Heart right ventricle (tissue), 16 donors: ENCODE data around the gene CGB8. TPM values are rescaled to one million over a fixed set of nuclear protein-coding genes. Genes with fewer than 3 reads are reported as not detected.
A peak's percentile ranks its signal among the peaks of the same experiment; 100 is the strongest.

Source experiments
- ATAC-seq, 8 donors: fragments of 200-7000 bp; cut with Tn5 transposase; one replicate each; pipeline ENCODE4 v1.9.1; 2020; ENCODE audit warnings: mild to moderate bottlenecking in 8 of 8, moderate library complexity in 8 of 8, moderate number of reproducible peaks in 1 of 8
- DNase-seq, 2 donors: peaks; one replicate each; pipeline ENCODE4 v3.0.0-alpha.2; 2020
- H3K27ac ChIP-seq, 10 donors: fragments of 200-600 bp; sonication (generic) in 2 of 10; one replicate each; pipeline versions ENCODE4 v1.5.0 to v1.8.0; 2020 to 2022; ENCODE audit warnings: mild to moderate bottlenecking in 3 of 10
- H3K27me3 ChIP-seq, 7 donors: fragments of 200-600 bp; one replicate each; pipeline ENCODE4 v1.8.0; 2021 to 2022; ENCODE audit warnings: mild to moderate bottlenecking in 2 of 7
- H3K36me3 ChIP-seq, 9 donors: fragments of 200-600 bp; sonication (generic) in 1 of 9; one replicate each; pipeline versions ENCODE4 v1.5.0 to v1.8.0; 2020 to 2022; ENCODE audit warnings: mild to moderate bottlenecking in 2 of 9
- H3K4me1 ChIP-seq, 9 donors: fragments of 200-600 bp; sonication (generic) in 1 of 9; one replicate each; pipeline versions ENCODE4 v1.5.0 to v1.8.0; 2020 to 2022; ENCODE audit warnings: mild to moderate bottlenecking in 4 of 9
- H3K4me3 ChIP-seq, 10 donors: fragments of 200-600 bp; sonication (generic) in 2 of 10; one replicate each; pipeline versions ENCODE4 v1.5.0 to v1.8.0; 2020 to 2022; ENCODE audit warnings: mild to moderate bottlenecking in 7 of 10, moderate library complexity in 2 of 10
- H3K9me3 ChIP-seq, 11 donors: fragments of 200-600 bp in 10 of 11; sonication (generic) in 2 of 11; one replicate each; pipeline versions ENCODE4 v1.5.0 to v1.8.0; 2013 to 2022; ENCODE audit warnings: mild to moderate bottlenecking in 2 of 11, control low read depth in 1 of 11, moderate library complexity in 1 of 11
- WGBS, 2 donors: extraction: QIAGEN DNeasy Blood & Tissue Kit; methylation state at CpG; one replicate each; pipeline ENCODE4 v1.1.7; 2013; ENCODE audit warnings: inconsistent platforms in 1 of 2; 5-methylcytosine and 5-hydroxymethylcytosine counted together
- intact Hi-C, 10 donors: fragments of 100-400 bp; cut with DNase I; formaldehyde crosslinking; loops; one replicate each; pipeline versions ENCODE4 v1.11.1 to v1.14.2; 2022
- polyA plus RNA-seq, 2 donors: library from polyadenylated mRNA; stranded (reverse); fragments of 200-250 nt; gene quantifications; one replicate each; pipeline ENCODE4 v1.2.3, GENCODE V29; 2013
- total RNA-seq, 10 donors: library from RNA; stranded (reverse); fragmentation: NEBNext Ultra II Directional in 3 of 10; extraction: Animal tissue kit (Norgen Biotek cat#: 25700) in 3 of 10; gene quantifications; one replicate each; pipeline versions ENCODE4 v1.2.1 to v1.2.4, GENCODE V29; 2021 to 2023
- TF ChIP-seq, protein P1 (sequence below), 9 donors: fragments of 200-600 bp; sonication (generic) in 2 of 9; IDR thresholded peaks; one replicate each; pipeline versions ENCODE4 v1.5.0 to v1.8.0; 2021 to 2022; ENCODE audit warnings: antibody characterized with exemption in 9 of 9, mild to moderate bottlenecking in 5 of 9, moderate library complexity in 1 of 9
- donor health status: Arrhythmogenic right ventricular cardiomyopathy.
- donor health status: ischemic (EF 13 %, LVEDD 7.1; RV severe dilation, severe dysfunction).
- donor health status: healthy with polysubstance abuse.
- donor health status: DM: no; HTN: yes; CAD: no.
- donor health status: DM: no; HTN: no; CAD: no.
- donor health status: ischemic (EF 25% LVEDD 6.9; RV normal size, moderate dysfunction).
- donor health status: ischemic (EF 25% LVEDD 5.7; RV mildly dilated, moderate dysfunction).
- donor health status: healthy.
- donor health status: DM: yes; HTN: yes; CAD: no.
- donor health status: Ischemic cardiomyopathy.
- donor health status: ischemic (EF 35%, LVEDD 5.7; RV mildly dilated, moderate dysfunction).
- donor health status: nonischemic (EF 11% LVEDD 7.7; RV severe dilation, severe dysfunction).
- donor health status: DM: yes; HTN: yes; CAD: no.
- donor health status: PGD.
- donor health status: ischemic (EF 29% LVEDD 5.4; RV normal size, mild dysfunction).
- donor health status: nonischemic (EF 23%, LVEDD 6.1; RV moderate dilation, normal function).

The CGB8 gene
- total and polyA plus RNA-seq, 12 donors = not detected

DNA sequence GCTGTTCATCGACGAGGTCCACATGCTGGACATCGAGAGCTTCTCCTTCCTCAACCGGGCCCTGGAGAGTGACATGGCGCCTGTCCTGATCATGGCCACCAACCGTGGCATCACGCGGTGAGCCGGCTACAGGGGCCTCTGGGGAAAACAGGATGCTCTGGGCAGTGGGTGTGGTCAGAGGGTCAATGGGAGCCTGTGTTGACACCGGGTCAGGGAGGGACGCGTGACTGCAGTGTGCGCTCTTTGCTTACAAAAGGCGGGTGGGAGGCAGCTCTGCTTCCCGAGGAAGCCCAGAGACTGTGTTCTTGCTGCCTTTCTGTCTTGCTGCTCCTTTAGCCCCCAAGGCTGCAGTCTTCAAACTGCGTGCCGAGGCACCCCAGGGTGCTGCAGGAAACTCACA is 37.7 kb downstream of the CGB8 start:
- H3K9me3 ChIP-seq = no peaks in the 10 kb centered on the region
- H3K36me3 ChIP-seq = peaks cover 0 to 96% (median 35%) of the 10 kb centered on the region in 9 donors
- WGBS, 2 donors = 91 to 93% methylated on average over 17 of the region's 17 CpGs
- no peaks in the 10 kb centered on the region for H3K4me1 ChIP-seq
- DNase-seq (no peak), ATAC-seq (no peak)
- H3K4me3 ChIP-seq = no peak overlapping the region
- intact Hi-C loops = no loop called here
- H3K27me3 ChIP-seq = no peaks in the 10 kb centered on the region
- TF ChIP-seq, protein P1, sequence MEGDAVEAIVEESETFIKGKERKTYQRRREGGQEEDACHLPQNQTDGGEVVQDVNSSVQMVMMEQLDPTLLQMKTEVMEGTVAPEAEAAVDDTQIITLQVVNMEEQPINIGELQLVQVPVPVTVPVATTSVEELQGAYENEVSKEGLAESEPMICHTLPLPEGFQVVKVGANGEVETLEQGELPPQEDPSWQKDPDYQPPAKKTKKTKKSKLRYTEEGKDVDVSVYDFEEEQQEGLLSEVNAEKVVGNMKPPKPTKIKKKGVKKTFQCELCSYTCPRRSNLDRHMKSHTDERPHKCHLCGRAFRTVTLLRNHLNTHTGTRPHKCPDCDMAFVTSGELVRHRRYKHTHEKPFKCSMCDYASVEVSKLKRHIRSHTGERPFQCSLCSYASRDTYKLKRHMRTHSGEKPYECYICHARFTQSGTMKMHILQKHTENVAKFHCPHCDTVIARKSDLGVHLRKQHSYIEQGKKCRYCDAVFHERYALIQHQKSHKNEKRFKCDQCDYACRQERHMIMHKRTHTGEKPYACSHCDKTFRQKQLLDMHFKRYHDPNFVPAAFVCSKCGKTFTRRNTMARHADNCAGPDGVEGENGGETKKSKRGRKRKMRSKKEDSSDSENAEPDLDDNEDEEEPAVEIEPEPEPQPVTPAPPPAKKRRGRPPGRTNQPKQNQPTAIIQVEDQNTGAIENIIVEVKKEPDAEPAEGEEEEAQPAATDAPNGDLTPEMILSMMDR (IDR thresholded peaks at IDR 0.05) = no peak
- no peak overlapping the region for H3K27ac ChIP-seq

DNA sequence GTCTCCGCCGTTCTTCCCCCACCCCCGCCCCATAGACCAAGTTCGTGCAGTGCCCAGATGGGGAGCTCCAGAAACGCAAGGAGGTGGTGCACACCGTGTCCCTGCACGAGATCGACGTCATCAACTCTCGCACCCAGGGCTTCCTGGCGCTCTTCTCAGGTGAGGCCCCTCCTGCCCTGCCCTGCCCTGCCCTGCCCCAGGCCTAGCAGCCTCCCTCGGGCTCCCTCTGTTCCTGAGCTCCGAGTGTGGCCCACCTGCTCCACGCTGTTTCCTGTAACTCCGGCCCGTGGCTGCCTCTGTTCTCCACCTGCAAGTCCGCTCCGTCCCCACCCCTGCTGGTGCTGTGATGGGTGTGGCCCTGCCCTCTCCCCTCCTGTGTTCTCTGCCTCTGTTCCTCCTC is 38.5 kb downstream of the CGB8 start:
- Histone ChIP-seq H3K4me1 (no peaks in the 10 kb centered on the region), H3K27ac (no peak overlapping the region), H3K4me3 (no peak overlapping the region), H3K36me3 (peaks cover 0 to 96% (median 35%) of the 10 kb centered on the region in 9 donors), H3K27me3 (no peaks in the 10 kb centered on the region), H3K9me3 (no peaks in the 10 kb centered on the region)
- intact Hi-C loops = no loop called here
- ATAC-seq = no peak
- no peak for DNase-seq
- TF ChIP-seq, protein P1 (IDR thresholded peaks at IDR 0.05) = no peak
- WGBS, 2 donors = 92 to 93% methylated on average over 18 of the region's 18 CpGs

DNA sequence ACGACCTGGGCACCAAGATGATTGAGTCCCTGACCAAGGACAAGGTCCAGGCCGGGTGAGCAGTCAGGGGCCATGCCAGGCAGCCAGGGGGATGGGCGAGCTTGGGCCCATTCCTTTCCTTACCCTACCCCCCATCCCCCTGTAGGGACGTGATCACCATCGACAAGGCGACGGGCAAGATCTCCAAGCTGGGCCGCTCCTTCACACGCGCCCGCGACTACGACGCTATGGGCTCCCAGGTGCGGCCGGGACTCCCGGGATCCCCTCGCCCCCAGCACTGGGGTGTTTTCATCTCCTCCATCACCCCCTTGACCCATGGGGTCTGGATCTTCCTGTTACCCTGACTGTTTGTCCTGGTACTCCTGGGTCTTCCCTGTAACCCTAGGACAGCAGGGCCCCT is 39.1 kb downstream of the CGB8 start:
- Histone ChIP-seq H3K27me3 (no peaks in the 10 kb centered on the region), H3K4me1 (no peaks in the 10 kb centered on the region), H3K9me3 (no peaks in the 10 kb centered on the region), H3K4me3 (no peak overlapping the region), H3K36me3 (peaks cover 0 to 96% (median 41%) of the 10 kb centered on the region in 9 donors), H3K27ac (no peak overlapping the region)
- intact Hi-C loops = no loop called here
- TF ChIP-seq, protein P1 (IDR thresholded peaks at IDR 0.05) = no peak
- 98% methylated on average over 18 of the region's 18 CpGs for WGBS, 2 donors
- ATAC-seq = peak in 2 of 8 donors; percentile 7
- no peak for DNase-seq

DNA sequence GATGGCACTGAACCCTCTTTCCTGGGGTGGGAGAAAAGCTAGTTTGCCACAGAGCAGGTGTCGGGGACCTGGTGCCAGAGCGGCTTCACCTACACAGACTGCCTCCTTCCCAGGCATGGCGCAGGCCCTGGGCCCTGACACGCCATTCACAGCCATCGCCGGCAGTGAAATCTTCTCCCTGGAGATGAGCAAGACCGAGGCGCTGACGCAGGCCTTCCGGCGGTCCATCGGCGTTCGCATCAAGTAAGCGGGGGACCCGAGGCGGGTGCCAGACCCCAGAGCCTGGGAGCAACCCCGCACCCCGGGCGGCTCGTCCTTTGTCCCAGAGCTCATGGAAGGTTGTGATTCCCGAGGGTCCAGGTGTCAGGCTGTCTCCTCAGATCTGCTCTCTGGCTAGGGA is 42.0 kb downstream of the CGB8 start:
- Histone ChIP-seq H3K27me3 (no peaks in the 10 kb centered on the region), H3K9me3 (no peaks in the 10 kb centered on the region), H3K36me3 (peaks cover 0 to 98% (median 52%) of the 10 kb centered on the region in 9 donors), H3K27ac (no peak overlapping the region), H3K4me3 (no peak overlapping the region), H3K4me1 (no peaks in the 10 kb centered on the region)
- 96 to 97% methylated on average over 22 of the region's 22 CpGs for WGBS, 2 donors
- no peak for ATAC-seq
- intact Hi-C loops = no loop called here
- DNase-seq = no peak
- TF ChIP-seq, protein P1 (IDR thresholded peaks at IDR 0.05) = no peak
